Measurements from ENCODE around the gene ARHGAP26.

GRCh38 chr5:142851731-142852130 is 81.6 kb downstream of the ARHGAP26 start:
- TF ChIP-seq POLR2AphosphoS5 (IDR thresholded peaks at IDR 0.05; ENCODE audit: low read depth, low read length), result no peak
- no peak for TF ChIP-seq SIN3A (IDR thresholded peaks at IDR 0.05; ENCODE audit: borderline replicate concordance, insufficient read depth, low read length)
- no peak for TF ChIP-seq TAF1 (IDR thresholded peaks at IDR 0.05; ENCODE audit: borderline replicate concordance, insufficient read depth, low read length)
- TF ChIP-seq REST (IDR thresholded peaks at IDR 0.05; ENCODE audit: insufficient read depth in 1 of 2, low read depth in 2 of 2, low read length in 2 of 2), result no peak

Data from PFSK-1 (cell line).